H1 (cell line): ENCODE data around the gene SLC6A19. TPM values are rescaled to one million over a fixed set of nuclear protein-coding genes. Genes with fewer than 3 reads are reported as not detected.

Experiments
- CTCF ChIA-PET: fragments of 300-600 bp; sonication (Branson Sonifier 250); formaldehyde crosslinking; loops from one replicate; lab custom pipeline; 2021; ENCODE audit not compliant: partially characterized antibody; lab: Charles Lee
- POLR2A ChIA-PET: fragments of 300-600 bp; sonication (Branson Sonifier 250); formaldehyde crosslinking; loops from one replicate; lab custom pipeline; 2021; ENCODE audit warnings: inconsistent platforms; ENCODE audit not compliant: partially characterized antibody; lab: Charles Lee
- DNase-seq, 2 experiments: peaks; one replicate each; pipeline versions ENCODE4 v3.0.0 to v3.0.0-alpha.2; 2010 to 2022; ENCODE audit warnings: low spot score in 2 of 2, low read depth in 1 of 2, mixed read lengths in 1 of 2
- FAIRE-seq: peaks from 2 replicates; lab custom pipeline; 2011; peaks lifted over from hg19 to GRCh38; lab: Jason Lieb, UNC
- H2AFZ ChIP-seq: 2 replicates; pipeline ENCODE4 v1.8.1; 2012; ENCODE audit warnings: low read length, inconsistent platforms
- H2AK5ac ChIP-seq: 2 replicates; pipeline ENCODE4 v1.6.1; 2013; ENCODE audit warnings: low read depth, low read length
- H2BK120ac ChIP-seq: replicated peaks from 2 replicates; pipeline ENCODE3; 2013; ENCODE audit warnings: low read depth, low read length, inconsistent platforms
- H2BK12ac ChIP-seq: 2 replicates; pipeline ENCODE4 v1.6.1; 2013; ENCODE audit warnings: low read depth, low read length
- H2BK15ac ChIP-seq: 2 replicates; pipeline ENCODE4 v1.6.1; 2013; ENCODE audit warnings: low read length
- H2BK20ac ChIP-seq: 2 replicates; pipeline ENCODE4 v1.6.1; 2013; ENCODE audit warnings: low read length
- H2BK5ac ChIP-seq: 2 replicates; pipeline ENCODE4 v1.6.1; 2013; ENCODE audit warnings: low read depth, low read length
- H3K14ac ChIP-seq: 2 replicates; pipeline ENCODE4 v1.6.1; 2013; ENCODE audit warnings: inconsistent platforms; ENCODE audit not compliant: insufficient read length
- H3K18ac ChIP-seq: 2 replicates; pipeline ENCODE4 v1.6.1; 2013; ENCODE audit warnings: low read length; ENCODE audit errors: extremely low read depth
- H3K23ac ChIP-seq: 2 replicates; pipeline ENCODE4 v1.6.1; 2013; ENCODE audit warnings: inconsistent platforms; ENCODE audit not compliant: insufficient read length
- H3K23me2 ChIP-seq: 2 replicates; pipeline ENCODE4 v1.6.1; 2013; ENCODE audit warnings: low read depth, low read length
- H3K27ac ChIP-seq: 2 replicates; pipeline ENCODE4 v1.6.1; 2011; ENCODE audit warnings: low read depth, low read length, inconsistent platforms
- H3K27me3 ChIP-seq, 4 experiments: replicated peaks in 1 of 4; 1 replicate in 1 of 4; 2 replicates in 3 of 4; pipeline versions ENCODE4 v1.6.1 to v1.8.1; 2011 to 2013; ENCODE audit warnings: low read length in 3 of 4, mild to moderate bottlenecking in 3 of 4, inconsistent platforms in 2 of 4, mixed read lengths in 2 of 4, moderate library complexity in 1 of 4; ENCODE audit not compliant: control insufficient read depth in 3 of 4, insufficient read depth in 3 of 4; ENCODE audit errors: extremely low read depth in 1 of 4
- H3K36me3 ChIP-seq, 4 experiments: 2 replicates each; pipeline versions ENCODE4 v1.6.1 to v1.8.1; 2011 to 2013; ENCODE audit warnings: mild to moderate bottlenecking in 4 of 4, low read length in 3 of 4, moderate library complexity in 2 of 4, control low read depth in 1 of 4, inconsistent platforms in 1 of 4; ENCODE audit not compliant: insufficient read depth in 4 of 4, control insufficient read depth in 2 of 4
- H3K4ac ChIP-seq: replicated peaks from 2 replicates; pipeline ENCODE3; 2013; ENCODE audit warnings: low read length, low read depth, mixed read lengths, inconsistent platforms; ENCODE audit not compliant: insufficient read length
- H3K4me1 ChIP-seq, 4 experiments: replicated peaks in 1 of 4; 1 replicate in 1 of 4; 2 replicates in 3 of 4; pipeline versions ENCODE4 v1.6.1 to v1.8.1; 2011 to 2013; ENCODE audit warnings: low read length in 3 of 4, inconsistent platforms in 2 of 4, mixed read lengths in 1 of 4; ENCODE audit not compliant: insufficient read depth in 4 of 4, control insufficient read depth in 3 of 4
- H3K4me2 ChIP-seq, 2 experiments: 2 replicates each; pipeline versions ENCODE4 v1.6.1 to v1.8.1; 2011 to 2013; ENCODE audit warnings: low read depth in 2 of 2, low read length in 2 of 2, control low read depth in 1 of 2, inconsistent platforms in 1 of 2, mild to moderate bottlenecking in 1 of 2; ENCODE audit not compliant: insufficient read depth in 1 of 2
- H3K4me3 ChIP-seq, 4 experiments: fragments of 200-600, 300-600 bp in 1 of 4; sonication (generic), shearing (Covaris generic), sonication (Bioruptor Twin) in 1 of 4; 2 replicates each; pipeline versions ENCODE4 v1.5.1 to v1.8.1; 2011 to 2016; ENCODE audit warnings: low read length in 4 of 4, low read depth in 3 of 4, control low read depth in 2 of 4, inconsistent platforms in 2 of 4, mild to moderate bottlenecking in 2 of 4, mixed read lengths in 1 of 4, moderate library complexity in 1 of 4; ENCODE audit not compliant: insufficient read depth in 2 of 4; ENCODE audit errors: extremely low read depth in 1 of 4
- H3K56ac ChIP-seq: replicated peaks from 2 replicates; pipeline ENCODE3; 2013; ENCODE audit warnings: low read depth, mild to moderate bottlenecking, mixed read lengths, low read length, inconsistent platforms; ENCODE audit not compliant: insufficient read length
- H3K79me1 ChIP-seq: 2 replicates; pipeline ENCODE4 v1.6.1; 2013; ENCODE audit warnings: low read depth, low read length, control low read depth
- H3K79me2 ChIP-seq, 2 experiments: 2 replicates each; pipeline versions ENCODE4 v1.6.1 to v1.8.1; 2012 to 2013; ENCODE audit warnings: low read length in 2 of 2, mild to moderate bottlenecking in 2 of 2, inconsistent platforms in 1 of 2; ENCODE audit not compliant: insufficient read depth in 2 of 2, control insufficient read depth in 1 of 2
- H3K9ac ChIP-seq, 4 experiments: replicated peaks in 1 of 4; 1 replicate in 1 of 4; 2 replicates in 3 of 4; pipeline versions ENCODE4 v1.6.1 to v1.8.1; 2011 to 2013; ENCODE audit warnings: low read depth in 3 of 4, low read length in 3 of 4, control low read depth in 2 of 4, mild to moderate bottlenecking in 2 of 4, moderate library complexity in 2 of 4, inconsistent platforms in 1 of 4; ENCODE audit errors: extremely low read depth in 1 of 4
- H3K9me3 ChIP-seq, 2 experiments: 2 replicates each; pipeline versions ENCODE4 v1.6.1 to v1.8.1; 2012 to 2013; ENCODE audit warnings: mild to moderate bottlenecking in 2 of 2, moderate library complexity in 2 of 2, control low read depth in 1 of 2, inconsistent platforms in 1 of 2, low read depth in 1 of 2, low read length in 1 of 2, mixed read lengths in 1 of 2; ENCODE audit not compliant: insufficient read depth in 2 of 2
- H4K20me1 ChIP-seq, 2 experiments: replicated peaks in 1 of 2; 2 replicates each; pipeline versions ENCODE3 to v1.8.1; 2011 to 2013; ENCODE audit warnings: inconsistent platforms in 2 of 2, low read length in 2 of 2, mild to moderate bottlenecking in 1 of 2; ENCODE audit not compliant: insufficient read depth in 2 of 2, control insufficient read depth in 1 of 2
- H4K5ac ChIP-seq: 2 replicates; pipeline ENCODE4 v1.6.1; 2013; ENCODE audit warnings: low read length, low read depth, mixed read lengths, inconsistent platforms; ENCODE audit not compliant: insufficient read length
- H4K8ac ChIP-seq: 2 replicates; pipeline ENCODE4 v1.8.0; 2013; ENCODE audit warnings: mild to moderate bottlenecking, moderate library complexity, low read length, inconsistent platforms; ENCODE audit not compliant: insufficient read depth; ENCODE audit errors: extremely low read depth
- H4K91ac ChIP-seq: replicated peaks from 2 replicates; pipeline ENCODE3; 2013; ENCODE audit warnings: low read length, mixed read lengths, inconsistent platforms; ENCODE audit not compliant: insufficient read length
- KDM1A ChIP-seq: fragments of 200-600, 300-600 bp; sonication (generic); IDR thresholded peaks from 2 replicates; pipeline ENCODE4 v1.7.1; 2016; ENCODE audit warnings: mild to moderate bottlenecking, low read length, borderline replicate concordance
- WGBS, 2 experiments: shearing (Covaris generic) in 1 of 2; methylation state at CpG; one replicate each; pipeline versions ENCODE4 v1.1.6 to v1.1.7; 2013 to 2015; ENCODE audit warnings: low lambda C conversion rate in 2 of 2, mixed read lengths in 2 of 2, inconsistent platforms in 1 of 2, low coverage in 1 of 2, missing lambda C conversion rate in 1 of 2; ENCODE audit not compliant: insufficient replicate concordance in 2 of 2, insufficient coverage in 1 of 2, insufficient read length in 1 of 2; ENCODE audit errors: extremely low coverage in 1 of 2, missing lambda C conversion rate in 1 of 2; 5-methylcytosine and 5-hydroxymethylcytosine counted together
- polyA plus RNA-seq, 7 experiments: library from polyadenylated mRNA; depleted of rRNA in 3 of 7; stranded (reverse) in 5 of 7; unstranded in 2 of 7; fragments of >200 nt in 5 of 7; fragments of 200-250 nt in 2 of 7; gene quantifications; 1 replicate in 5 of 7; 2 replicates in 1 of 7; 4 replicates in 1 of 7; pipeline versions ENCODE4 v1.2.1 to v1.2.3, GENCODE V29; 2011 to 2013; ENCODE audit warnings: missing spikeins in 2 of 7, mixed read lengths in 2 of 7
- total RNA-seq: library from RNA; stranded (reverse); fragmentation: NEBNext Ultra II Directional; extraction: Animal tissue kit (Norgen Biotek cat#: 25700); gene quantifications from 2 replicates; pipeline ENCODE4 v1.2.1, GENCODE V29; 2021

Gene SLC6A19
- total and polyA plus RNA-seq, 2 of the 8 experiments (the other 6 are each of a cell fraction or from before 2014, with no cell fraction given), result 0.02 TPM; not detected in 1

DNA sequence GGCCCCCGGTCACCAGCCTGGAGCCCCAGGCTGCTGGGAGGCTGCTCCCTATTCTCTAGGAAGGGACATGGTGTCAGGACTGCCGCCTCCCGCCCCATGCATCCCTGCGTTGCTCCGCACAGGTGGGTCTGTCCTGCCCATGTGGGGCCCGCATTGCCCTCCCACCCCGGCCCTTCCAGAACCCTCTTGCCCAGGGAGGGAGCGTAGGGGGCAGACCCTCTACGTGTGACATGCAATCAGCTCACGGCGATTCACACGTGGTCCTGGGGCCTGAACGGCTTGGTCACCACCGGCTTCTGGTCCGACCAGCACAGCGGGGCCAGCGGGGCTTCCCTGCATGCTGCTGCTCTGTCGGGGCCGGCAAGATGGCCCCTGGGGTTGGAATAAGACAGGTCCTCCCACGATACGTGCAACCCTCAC, 9.4 kb downstream of the SLC6A19 start:
- Histone ChIP-seq H3K27ac (no peak overlapping the region), H3K56ac (no peak overlapping the region), H3K9ac (no peak overlapping the region), H3K27me3 (no peaks in the 10 kb centered on the region; a peak in 1 of 7 replicates), H3K4me2 (no peak overlapping the region), H3K14ac (no peak overlapping the region), H2AK5ac (no peak overlapping the region), H3K79me1 (no peaks in the 10 kb centered on the region), H4K91ac (no peak overlapping the region), H3K4me1 (no peaks in the 10 kb centered on the region), H2AFZ (no peak overlapping the region), H3K4ac (no peak overlapping the region), H4K8ac (peak overlapping the region; percentile 51; the same call in 1 of the 2 replicates), H3K36me3 (no peaks in the 10 kb centered on the region), H2BK120ac (no peak overlapping the region), H3K23me2 (no peaks in the 10 kb centered on the region), H3K4me3 (no peak overlapping the region), H3K23ac (no peak overlapping the region), H4K20me1 (peaks cover 3 to 6% of the 10 kb centered on the region in 2 experiments), H2BK12ac (no peak overlapping the region), H3K9me3 (peaks cover 0 to 2% of the 10 kb centered on the region in 2 experiments; a peak in 1 of 4 replicates), H2BK15ac (no peak overlapping the region), H3K18ac (no peak overlapping the region), H2BK5ac (no peak overlapping the region), H4K5ac (no peak overlapping the region), H2BK20ac (no peak overlapping the region), H3K79me2 (no peaks in the 10 kb centered on the region)
- DNase-seq (no peak), FAIRE-seq (no peak)
- ChIA-PET CTCF (no interaction called here), POLR2A (no interaction called here)
- 96% methylated on average over 10 of the region's 21 CpGs; no CpG with 5 or more reads in 1 of the 2 experiments for WGBS, 2 experiments
- no peak for TF ChIP-seq KDM1A
